DMS53 treated with DMSO at 0.1 percent for 48 hours (cell line): ENCODE measurements around the gene JAG1.

Experiments
- DNase-seq: peaks from one replicate; lab custom pipeline; 2025; ENCODE audit not compliant: unreplicated experiment; lab: John Stamatoyannopoulos, UW

JAG1 gene

GRCh38 chr20:10668677-10669368 lies 5.0 kb downstream of the JAG1 start:
- no peak for DNase-seq

- DNase-seq, result no peak
Observed at GRCh38 chr20:10667560-10668167, 6.1 kb downstream of the JAG1 start.

GRCh38 chr20:10667077-10667401 lies 6.8 kb downstream of the JAG1 start:
- DNase-seq, result no peak

- no peak for DNase-seq
Observed at GRCh38 chr20:10666221-10667076, 7.3 kb downstream of the JAG1 start.

GRCh38 chr20:10665791-10666190 lies 8.0 kb downstream of the JAG1 start:
- no peak for DNase-seq

- no peak for DNase-seq
Observed at GRCh38 chr20:10665027-10665561, 8.7 kb downstream of the JAG1 start.

GRCh38 chr20:10663756-10664155 lies 10.0 kb downstream of the JAG1 start:
- no peak for DNase-seq

- no peak for DNase-seq
Observed at GRCh38 chr20:10662661-10663458, 10.9 kb downstream of the JAG1 start.

- DNase-seq, result no peak
Observed at GRCh38 chr20:10662151-10662550, 11.6 kb downstream of the JAG1 start.

- no peak for DNase-seq
Observed at GRCh38 chr20:10661261-10661660, 12.5 kb downstream of the JAG1 start.

GRCh38 chr20:10660661-10661060 lies 13.1 kb downstream of the JAG1 start:
- no peak for DNase-seq

GRCh38 chr20:10659651-10660601 lies 13.9 kb downstream of the JAG1 start:
- no peak for DNase-seq

GRCh38 chr20:10658876-10659632 lies 14.7 kb downstream of the JAG1 start:
- no peak for DNase-seq

GRCh38 chr20:10658051-10658823 lies 15.6 kb downstream of the JAG1 start:
- no peak for DNase-seq

GRCh38 chr20:10657453-10657852 lies 16.3 kb downstream of the JAG1 start:
- no peak for DNase-seq

- no peak for DNase-seq
Observed at GRCh38 chr20:10655720-10656669, 17.8 kb downstream of the JAG1 start.

- no peak for DNase-seq
Observed at GRCh38 chr20:10654630-10655029, 19.2 kb downstream of the JAG1 start.
